ENCODE data around the gene SEMA7A. TPM values are rescaled to one million over a fixed set of nuclear protein-coding genes. Genes with fewer than 3 reads are reported as not detected.

SEMA7A gene
- total RNA-seq, 1 donor from 2014 or later, result 5.5 TPM

DNA sequence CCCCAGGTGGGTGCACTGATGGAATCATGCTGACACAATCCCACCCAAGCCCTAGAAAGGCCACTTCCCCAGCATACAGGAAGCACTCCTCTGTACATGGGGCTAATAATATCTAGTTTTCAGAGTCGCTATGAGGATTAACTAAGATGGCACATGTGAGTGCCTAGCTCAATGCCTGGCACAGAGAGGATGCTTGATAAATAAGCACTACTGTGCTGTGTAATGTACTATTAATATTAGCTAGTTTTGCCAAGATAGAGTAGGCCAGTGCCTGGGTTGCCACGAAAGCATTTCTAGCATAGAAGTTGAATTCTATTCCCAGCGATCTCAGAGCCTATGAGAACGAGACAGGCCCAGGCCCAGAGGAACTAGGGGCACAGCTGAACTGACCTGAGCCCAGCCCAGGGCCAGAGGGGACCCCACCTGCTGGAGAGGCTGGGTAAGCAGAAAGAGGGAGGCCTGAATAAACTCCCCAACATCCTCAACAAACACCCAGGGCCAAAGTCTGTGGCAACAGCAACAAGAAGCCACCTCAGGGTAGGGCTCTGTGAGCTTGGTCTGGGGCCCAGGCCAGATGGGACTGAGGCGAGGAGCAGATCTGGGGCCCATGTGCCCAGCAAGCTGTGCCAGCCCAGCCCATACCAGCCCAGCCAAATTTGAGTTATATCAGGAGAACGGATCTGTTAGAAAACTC, 7.6 kb upstream of the SEMA7A start:
- intact Hi-C loops (cut with DNase I), result no loop called here
- Histone ChIP-seq H3K4me1 (no peaks in the 10 kb centered on the region), H3K9me3 (no peaks in the 10 kb centered on the region), H3K36me3 (peaks cover 12 to 14% of the 10 kb centered on the region in 2 donors), H3K27me3 (no peaks in the 10 kb centered on the region), H3K4me3 (no peak overlapping the region), H3K27ac (no peak overlapping the region)
- TF ChIP-seq, protein P1, sequence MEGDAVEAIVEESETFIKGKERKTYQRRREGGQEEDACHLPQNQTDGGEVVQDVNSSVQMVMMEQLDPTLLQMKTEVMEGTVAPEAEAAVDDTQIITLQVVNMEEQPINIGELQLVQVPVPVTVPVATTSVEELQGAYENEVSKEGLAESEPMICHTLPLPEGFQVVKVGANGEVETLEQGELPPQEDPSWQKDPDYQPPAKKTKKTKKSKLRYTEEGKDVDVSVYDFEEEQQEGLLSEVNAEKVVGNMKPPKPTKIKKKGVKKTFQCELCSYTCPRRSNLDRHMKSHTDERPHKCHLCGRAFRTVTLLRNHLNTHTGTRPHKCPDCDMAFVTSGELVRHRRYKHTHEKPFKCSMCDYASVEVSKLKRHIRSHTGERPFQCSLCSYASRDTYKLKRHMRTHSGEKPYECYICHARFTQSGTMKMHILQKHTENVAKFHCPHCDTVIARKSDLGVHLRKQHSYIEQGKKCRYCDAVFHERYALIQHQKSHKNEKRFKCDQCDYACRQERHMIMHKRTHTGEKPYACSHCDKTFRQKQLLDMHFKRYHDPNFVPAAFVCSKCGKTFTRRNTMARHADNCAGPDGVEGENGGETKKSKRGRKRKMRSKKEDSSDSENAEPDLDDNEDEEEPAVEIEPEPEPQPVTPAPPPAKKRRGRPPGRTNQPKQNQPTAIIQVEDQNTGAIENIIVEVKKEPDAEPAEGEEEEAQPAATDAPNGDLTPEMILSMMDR (IDR thresholded peaks at IDR 0.05), result no peak
- no peak for DNase-seq (ENCODE audit: low spot score in 2 of 2)

DNA sequence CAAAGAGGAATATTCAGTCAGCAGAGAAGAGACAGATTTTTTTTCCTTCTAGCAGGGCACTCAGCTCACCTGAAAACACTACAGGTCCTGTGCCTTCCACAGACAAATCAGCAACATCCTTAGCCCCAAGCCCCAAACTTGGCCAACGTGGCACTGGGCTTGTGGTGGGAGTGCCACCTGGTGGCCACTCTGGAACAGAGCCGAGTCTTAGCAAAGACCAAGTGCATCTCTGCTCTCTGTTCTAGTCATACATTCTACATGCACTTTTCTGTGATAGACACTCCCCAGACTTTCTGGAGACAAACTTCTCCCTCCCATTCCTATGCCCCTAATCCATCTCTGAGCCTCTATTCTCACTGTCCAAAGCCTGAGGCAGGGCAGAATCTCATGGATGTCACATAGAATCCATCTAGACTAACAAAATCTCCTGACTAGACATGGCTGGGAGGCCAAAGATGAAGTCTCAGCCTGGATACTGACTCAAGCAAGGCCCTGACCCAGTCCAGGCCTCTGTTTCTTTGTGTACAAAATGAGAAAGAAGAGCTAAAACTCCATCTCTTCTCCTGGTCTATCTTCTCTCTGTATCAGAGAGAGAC, 5.1 kb upstream of the SEMA7A start:
- peak in 1 of 2 donors; percentile 80 for DNase-seq (ENCODE audit: low spot score in 2 of 2)
- Histone ChIP-seq H3K4me3 (no peak overlapping the region), H3K27me3 (no peaks in the 10 kb centered on the region), H3K4me1 (peaks cover 0 to 6% of the 10 kb centered on the region in 2 donors), H3K9me3 (no peaks in the 10 kb centered on the region), H3K36me3 (no peaks in the 10 kb centered on the region), H3K27ac (no peak overlapping the region)
- intact Hi-C loops (cut with DNase I), result loop anchor here (1.0 kb wide), 2 partner anchors 57 to 66 kb away; no protein-coding TSS in a partner anchor
- TF ChIP-seq, protein P1 (IDR thresholded peaks at IDR 0.05), result peak; percentile 79 to 89 (median 87)

DNA sequence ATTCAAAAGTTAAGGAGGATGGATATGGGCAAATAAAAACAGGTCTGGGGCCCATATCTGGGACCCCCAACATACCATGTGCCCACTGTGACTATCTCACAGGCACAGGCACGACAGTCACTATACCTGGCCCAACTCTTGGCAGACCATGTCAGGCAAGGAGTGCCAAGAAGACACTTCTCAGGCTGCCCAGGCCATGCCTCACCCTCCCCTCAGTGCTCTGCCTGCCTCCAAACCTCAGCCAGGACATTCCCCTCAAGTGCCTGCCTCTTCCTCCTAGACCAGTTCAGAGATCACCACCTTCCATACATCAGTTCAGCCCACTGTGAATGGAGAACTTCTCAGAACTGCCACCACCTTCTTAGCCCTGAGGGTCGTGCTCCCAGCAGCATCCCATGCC, 4.4 kb upstream of the SEMA7A start:
- Histone ChIP-seq H3K27ac (no peak overlapping the region), H3K27me3 (no peaks in the 10 kb centered on the region), H3K9me3 (no peaks in the 10 kb centered on the region), H3K4me3 (no peak overlapping the region), H3K4me1 (peaks cover 1 to 9% of the 10 kb centered on the region in 2 donors), H3K36me3 (no peaks in the 10 kb centered on the region)
- intact Hi-C loops (cut with DNase I), result loop anchor here (1.0 kb wide), 2 partner anchors 56 to 65 kb away; no protein-coding TSS in a partner anchor
- no peak for DNase-seq (ENCODE audit: low spot score in 2 of 2)
- TF ChIP-seq, protein P1 (IDR thresholded peaks at IDR 0.05), result no peak

DNA sequence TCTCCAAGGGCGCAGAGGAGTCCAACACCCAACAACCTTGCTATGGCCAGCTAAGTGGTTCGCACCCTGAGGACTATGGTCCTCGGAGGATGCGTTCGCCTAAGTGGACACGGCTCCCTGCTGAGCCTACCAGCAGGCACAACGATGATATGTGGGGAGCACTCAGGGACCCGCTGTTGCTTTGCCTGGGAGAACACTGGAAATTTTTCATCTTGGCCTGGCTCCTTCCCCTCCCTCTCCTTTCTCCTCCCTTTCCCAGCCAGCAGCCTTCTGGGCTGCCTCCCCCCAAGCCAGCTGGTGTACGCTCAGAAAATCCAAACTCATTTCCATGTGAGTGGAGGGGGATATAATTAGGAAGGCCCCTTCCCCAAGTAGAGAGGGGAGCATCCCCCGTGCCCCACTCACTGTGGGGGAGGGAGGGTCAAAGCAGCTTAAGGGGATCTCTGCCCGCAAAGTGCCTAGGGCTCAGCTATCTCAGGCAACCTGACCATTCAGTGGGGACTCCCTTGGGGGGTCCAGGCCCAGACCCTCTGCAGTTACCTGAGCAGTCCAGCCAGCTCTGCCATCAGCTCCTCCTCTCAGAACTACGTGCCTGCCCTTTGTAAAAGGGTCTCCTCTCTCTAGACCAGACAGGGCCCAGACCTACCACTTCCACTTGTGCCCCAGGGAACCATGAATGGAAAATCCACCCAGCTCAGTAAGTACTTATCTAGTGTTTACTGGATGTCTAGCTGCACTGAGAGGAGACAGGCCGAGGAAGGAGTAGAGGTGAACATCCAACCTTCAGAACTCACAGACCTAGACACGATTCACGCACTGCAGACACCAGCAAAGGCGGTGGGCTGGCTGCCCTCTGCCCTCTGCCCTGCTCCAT, 742 bp upstream of the SEMA7A start:
- peak overlapping the region; percentile 22 to 66 for H3K27ac ChIP-seq
- TF ChIP-seq, protein P1 (IDR thresholded peaks at IDR 0.05), result no peak
- no peak for DNase-seq (ENCODE audit: low spot score in 2 of 2)
- peak overlapping the region; percentile 92 to 95 for H3K4me3 ChIP-seq
- H3K9me3 ChIP-seq, result no peaks in the 10 kb centered on the region
- H3K36me3 ChIP-seq, result no peaks in the 10 kb centered on the region
- peaks cover 6 to 16% of the 10 kb centered on the region in 2 donors for H3K4me1 ChIP-seq
- no peaks in the 10 kb centered on the region for H3K27me3 ChIP-seq
- intact Hi-C loops (cut with DNase I), result no loop called here

DNA sequence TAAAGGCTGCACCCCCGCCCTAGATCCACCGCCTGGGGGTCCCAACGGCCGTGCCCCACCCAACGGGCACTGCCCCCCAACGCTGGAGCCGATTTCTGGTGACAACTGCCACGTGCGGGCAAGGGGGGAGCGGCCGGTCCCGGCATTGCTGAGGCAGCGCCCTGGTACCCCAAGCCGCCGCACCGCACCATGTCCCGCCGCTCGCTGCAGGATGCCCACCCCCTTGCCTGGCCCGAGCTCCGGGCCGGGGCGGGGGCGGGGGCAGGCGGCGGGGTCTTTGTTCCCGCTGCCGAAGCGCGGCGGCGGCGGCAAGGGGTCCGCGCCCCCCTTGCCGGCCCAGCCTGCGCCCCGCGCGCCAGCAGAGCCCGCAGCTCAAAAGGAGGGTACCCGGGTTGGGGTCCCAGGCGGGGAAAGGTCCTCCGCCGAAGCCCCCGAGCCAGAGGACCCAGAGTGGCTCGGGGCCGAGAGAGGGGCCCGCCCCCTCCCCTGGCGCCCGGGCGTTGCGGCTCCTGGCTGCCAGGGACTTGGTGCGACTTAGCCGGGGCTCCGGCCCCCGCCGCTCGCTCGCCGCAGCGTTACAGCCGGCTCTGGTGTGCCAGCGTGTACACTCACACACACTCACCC, 678 bp downstream of the SEMA7A start:
- no peaks in the 10 kb centered on the region for H3K36me3 ChIP-seq
- peaks cover 6 to 16% of the 10 kb centered on the region in 2 donors for H3K4me1 ChIP-seq
- TF ChIP-seq, protein P1 (IDR thresholded peaks at IDR 0.05), result no peak
- peak overlapping the region; percentile 92 to 95 for H3K4me3 ChIP-seq
- H3K9me3 ChIP-seq, result no peaks in the 10 kb centered on the region
- intact Hi-C loops (cut with DNase I), result no loop called here
- no peak for DNase-seq (ENCODE audit: low spot score in 2 of 2)
- peak overlapping the region in 1 of 2 donors; percentile 66 for H3K27ac ChIP-seq
- no peaks in the 10 kb centered on the region for H3K27me3 ChIP-seq
